Measurements from ENCODE around the gene IL12A. TPM values are rescaled to one million over a fixed set of nuclear protein-coding genes. Genes with fewer than 3 reads are reported as not detected.

IL12A gene
- total and polyA plus RNA-seq, 5 donors from 2014 or later: 0.81 to 5.6 (median 1.9) TPM

GRCh38 chr3:159978918-159979703 is 9.5 kb upstream of the IL12A start:
- Mint-ChIP-seq H3K4me3 (no peak overlapping the region), H3K27ac (no peak overlapping the region), H3K9me3 (peaks cover 0 to 3% (median 0%) of the 10 kb centered on the region in 7 donors), H3K4me1 (no peaks in the 10 kb centered on the region), H3K27me3 (peaks cover 66% of the 10 kb centered on the region), H3K36me3 (no peaks in the 10 kb centered on the region)
- Histone ChIP-seq H3K27ac (ENCODE audit: insufficient read depth, low read length, poor library complexity, severe bottlenecking) (no peak overlapping the region), H3K27me3 (ENCODE audit: control insufficient read depth, insufficient read depth, low read length) (peaks cover 35% of the 10 kb centered on the region), H3K9me3 (ENCODE audit: control insufficient read depth in 2 of 2, low read length in 2 of 2) (no peaks in the 10 kb centered on the region), H3K4me1 (ENCODE audit: control insufficient read depth, insufficient read depth, low read length, poor library complexity, severe bottlenecking) (no peaks in the 10 kb centered on the region), H3K36me3 (ENCODE audit: control insufficient read depth, insufficient read depth, low read length) (no peaks in the 10 kb centered on the region), H3K4me3 (ENCODE audit: low read depth, low read length) (no peak overlapping the region)
- DNase-seq (no peak), ATAC-seq (ENCODE audit: low read depth in 2 of 2) (no peak)

GRCh38 chr3:159982442-159982974 is 6.1 kb upstream of the IL12A start:
- no peak for ATAC-seq (ENCODE audit: low read depth in 2 of 2)

GRCh38 chr3:159987291-159987711 is 1.3 kb upstream of the IL12A start:
- Histone ChIP-seq H3K36me3 (ENCODE audit: control insufficient read depth, insufficient read depth, low read length) (no peaks in the 10 kb centered on the region), H3K27ac (ENCODE audit: insufficient read depth, low read length, poor library complexity, severe bottlenecking) (no peak overlapping the region), H3K4me1 (ENCODE audit: control insufficient read depth, insufficient read depth, low read length, poor library complexity, severe bottlenecking) (peaks cover 7% of the 10 kb centered on the region), H3K27me3 (ENCODE audit: control insufficient read depth, insufficient read depth, low read length) (peaks cover 9% of the 10 kb centered on the region), H3K9me3 (ENCODE audit: control insufficient read depth in 2 of 2, low read length in 2 of 2) (no peaks in the 10 kb centered on the region), H3K4me3 (ENCODE audit: low read depth, low read length) (no peak overlapping the region)
- Mint-ChIP-seq H3K27me3 (peaks cover 5% of the 10 kb centered on the region), H3K4me3 (peak overlapping the region in 3 of 4 donors; percentile 85 to 86 (median 86)), H3K36me3 (no peaks in the 10 kb centered on the region), H3K9me3 (no peaks in the 10 kb centered on the region), H3K4me1 (peaks cover 0 to 36% (median 23%) of the 10 kb centered on the region in 4 donors), H3K27ac (peak overlapping the region in 2 of 3 donors; percentile 63 to 66)
- ATAC-seq (ENCODE audit: low read depth in 2 of 2) (no peak), DNase-seq (no peak)

More at GRCh38 chr3:159982442-159982974, 6.1 kb upstream of the IL12A start:
- no peaks in the 10 kb centered on the region for H3K4me1 ChIP-seq (ENCODE audit: control insufficient read depth, insufficient read depth, low read length, poor library complexity, severe bottlenecking)
- Mint-ChIP-seq H3K9me3 (no peaks in the 10 kb centered on the region), H3K4me3 (no peak overlapping the region), H3K4me1 (peaks cover 0 to 3% (median 2%) of the 10 kb centered on the region in 4 donors), H3K36me3 (no peaks in the 10 kb centered on the region), H3K27me3 (peaks cover 39% of the 10 kb centered on the region), H3K27ac (no peak overlapping the region)
- H3K4me3 ChIP-seq (ENCODE audit: low read depth, low read length): no peak overlapping the region
- no peaks in the 10 kb centered on the region for H3K36me3 ChIP-seq (ENCODE audit: control insufficient read depth, insufficient read depth, low read length)
- H3K27ac ChIP-seq (ENCODE audit: insufficient read depth, low read length, poor library complexity, severe bottlenecking): no peak overlapping the region
- peaks cover 26% of the 10 kb centered on the region for H3K27me3 ChIP-seq (ENCODE audit: control insufficient read depth, insufficient read depth, low read length)
- DNase-seq: no peak
- H3K9me3 ChIP-seq (ENCODE audit: control insufficient read depth in 2 of 2, low read length in 2 of 2): no peaks in the 10 kb centered on the region

DNA sequence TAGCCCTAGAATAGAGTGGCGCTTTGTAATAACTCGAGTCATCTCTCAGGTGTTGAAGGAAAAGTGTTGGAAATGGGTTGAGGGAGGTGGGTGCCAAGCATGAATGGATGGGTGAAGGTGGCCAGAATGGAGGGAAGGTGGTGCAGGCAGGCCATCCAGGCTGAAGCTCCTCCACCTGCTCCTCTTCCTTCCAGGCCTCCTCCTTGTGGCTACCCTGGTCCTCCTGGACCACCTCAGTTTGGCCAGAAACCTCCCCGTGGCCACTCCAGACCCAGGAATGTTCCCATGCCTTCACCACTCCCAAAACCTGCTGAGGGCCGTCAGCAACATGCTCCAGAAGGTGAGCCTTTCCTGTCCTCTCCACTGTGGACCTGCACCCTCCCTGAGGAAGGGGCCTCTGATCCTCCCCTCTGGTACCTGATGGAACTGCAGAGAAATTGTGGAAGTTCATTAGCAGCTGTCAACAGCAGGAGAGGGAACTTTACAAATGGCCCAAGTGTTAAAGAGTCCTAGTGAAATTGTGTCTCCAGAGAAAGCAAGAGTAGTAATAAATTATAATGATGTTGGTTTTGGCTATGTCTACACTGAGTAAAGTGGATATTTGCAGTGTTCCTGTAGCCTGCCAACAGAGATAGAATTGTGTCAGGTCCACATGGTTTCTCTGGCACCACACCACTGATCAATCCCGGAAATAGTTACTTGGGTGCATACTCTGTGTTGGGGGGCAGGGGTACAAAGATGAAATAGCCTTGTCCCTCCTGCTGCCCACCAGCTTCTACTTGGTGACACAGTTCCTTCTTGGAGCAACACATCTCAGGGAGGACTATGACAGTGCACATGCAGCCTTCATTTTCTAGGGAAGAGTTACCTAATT is 1.6 kb downstream of the IL12A start:
- Mint-ChIP-seq H3K27ac (peak overlapping the region in 2 of 3 donors; percentile 7 to 60), H3K27me3 (peaks cover 5% of the 10 kb centered on the region), H3K4me1 (peaks cover 0 to 40% (median 23%) of the 10 kb centered on the region in 4 donors), H3K36me3 (no peaks in the 10 kb centered on the region), H3K4me3 (peak overlapping the region; percentile 85 to 91 (median 86)), H3K9me3 (no peaks in the 10 kb centered on the region)
- H3K4me3 ChIP-seq (ENCODE audit: low read depth, low read length): no peak overlapping the region
- ATAC-seq (ENCODE audit: low read depth in 2 of 2) (no peak), DNase-seq (no peak)
- no peaks in the 10 kb centered on the region for H3K9me3 ChIP-seq (ENCODE audit: control insufficient read depth in 2 of 2, low read length in 2 of 2)
- H3K27ac ChIP-seq (ENCODE audit: insufficient read depth, low read length, poor library complexity, severe bottlenecking): no peak overlapping the region
- H3K4me1 ChIP-seq (ENCODE audit: control insufficient read depth, insufficient read depth, low read length, poor library complexity, severe bottlenecking): peaks cover 7% of the 10 kb centered on the region
- H3K36me3 ChIP-seq (ENCODE audit: control insufficient read depth, insufficient read depth, low read length): peaks cover 4% of the 10 kb centered on the region
- H3K27me3 ChIP-seq (ENCODE audit: control insufficient read depth, insufficient read depth, low read length): no peaks in the 10 kb centered on the region

DNA sequence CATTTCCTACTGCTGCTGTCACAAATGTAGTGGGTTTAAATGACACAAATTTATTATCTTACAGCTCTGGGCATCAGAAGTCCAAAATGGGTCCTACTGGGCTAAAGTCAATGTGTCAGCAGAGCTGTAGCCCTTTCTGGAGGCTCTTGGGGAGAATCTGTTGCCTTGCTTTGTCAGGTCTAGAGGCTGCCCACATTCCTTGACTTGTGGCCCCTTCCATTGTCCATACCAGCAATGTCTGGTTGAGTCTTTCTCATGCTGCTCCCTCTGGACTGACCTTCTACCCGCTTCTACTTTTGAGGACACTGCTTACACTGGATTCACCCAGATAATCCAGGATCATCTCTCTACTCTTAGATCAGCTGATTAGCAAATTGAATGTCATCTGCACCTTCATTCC is 3.0 kb downstream of the IL12A start:
- H3K4me3 Mint-ChIP-seq: peak overlapping the region in 1 of 4 donors; percentile 86
- Histone ChIP-seq H3K27me3 (ENCODE audit: control insufficient read depth, insufficient read depth, low read length) (no peaks in the 10 kb centered on the region), H3K4me3 (ENCODE audit: low read depth, low read length) (no peak overlapping the region), H3K36me3 (ENCODE audit: control insufficient read depth, insufficient read depth, low read length) (peaks cover 4% of the 10 kb centered on the region), H3K9me3 (ENCODE audit: control insufficient read depth in 2 of 2, low read length in 2 of 2) (no peaks in the 10 kb centered on the region), H3K27ac (ENCODE audit: insufficient read depth, low read length, poor library complexity, severe bottlenecking) (no peak overlapping the region), H3K4me1 (ENCODE audit: control insufficient read depth, insufficient read depth, low read length, poor library complexity, severe bottlenecking) (peaks cover 7% of the 10 kb centered on the region)
- H3K4me1 Mint-ChIP-seq: peaks cover 0 to 40% (median 23%) of the 10 kb centered on the region in 4 donors
- no peaks in the 10 kb centered on the region for H3K36me3 Mint-ChIP-seq
- no peaks in the 10 kb centered on the region for H3K9me3 Mint-ChIP-seq
- DNase-seq (no peak), ATAC-seq (ENCODE audit: low read depth in 2 of 2) (no peak)
- H3K27ac Mint-ChIP-seq: no peak overlapping the region
- H3K27me3 Mint-ChIP-seq: peaks cover 5% of the 10 kb centered on the region

GRCh38 chr3:159992589-159992988 is 4.0 kb downstream of the IL12A start:
- peaks cover 7% of the 10 kb centered on the region for H3K4me1 ChIP-seq (ENCODE audit: control insufficient read depth, insufficient read depth, low read length, poor library complexity, severe bottlenecking)
- H3K9me3 ChIP-seq (ENCODE audit: control insufficient read depth in 2 of 2, low read length in 2 of 2): no peaks in the 10 kb centered on the region
- Mint-ChIP-seq H3K27me3 (peaks cover 5% of the 10 kb centered on the region), H3K4me1 (peaks cover 0 to 37% (median 19%) of the 10 kb centered on the region in 4 donors), H3K9me3 (no peaks in the 10 kb centered on the region), H3K4me3 (peak overlapping the region in 1 of 4 donors; percentile 86), H3K27ac (no peak overlapping the region), H3K36me3 (no peaks in the 10 kb centered on the region)
- DNase-seq: no peak
- H3K36me3 ChIP-seq (ENCODE audit: control insufficient read depth, insufficient read depth, low read length): peaks cover 4% of the 10 kb centered on the region
- ATAC-seq (ENCODE audit: low read depth in 2 of 2): no peak
- no peak overlapping the region for H3K4me3 ChIP-seq (ENCODE audit: low read depth, low read length)
- H3K27me3 ChIP-seq (ENCODE audit: control insufficient read depth, insufficient read depth, low read length): no peaks in the 10 kb centered on the region
- H3K27ac ChIP-seq (ENCODE audit: insufficient read depth, low read length, poor library complexity, severe bottlenecking): no peak overlapping the region

- no peaks in the 10 kb centered on the region for H3K27me3 ChIP-seq (ENCODE audit: control insufficient read depth, insufficient read depth, low read length)
- Mint-ChIP-seq H3K4me1 (peaks cover 0 to 28% (median 11%) of the 10 kb centered on the region in 4 donors), H3K9me3 (no peaks in the 10 kb centered on the region), H3K27ac (peak overlapping the region in 1 of 3 donors; percentile 16), H3K4me3 (no peak overlapping the region), H3K36me3 (no peaks in the 10 kb centered on the region), H3K27me3 (no peaks in the 10 kb centered on the region)
- DNase-seq (no peak), ATAC-seq (ENCODE audit: low read depth in 2 of 2) (no peak)
- no peak overlapping the region for H3K27ac ChIP-seq (ENCODE audit: insufficient read depth, low read length, poor library complexity, severe bottlenecking)
- H3K9me3 ChIP-seq (ENCODE audit: control insufficient read depth in 2 of 2, low read length in 2 of 2): no peaks in the 10 kb centered on the region
- no peak overlapping the region for H3K4me3 ChIP-seq (ENCODE audit: low read depth, low read length)
- no peaks in the 10 kb centered on the region for H3K4me1 ChIP-seq (ENCODE audit: control insufficient read depth, insufficient read depth, low read length, poor library complexity, severe bottlenecking)
- peaks cover 4% of the 10 kb centered on the region for H3K36me3 ChIP-seq (ENCODE audit: control insufficient read depth, insufficient read depth, low read length)
Observed at GRCh38 chr3:159994182-159994581, 5.5 kb downstream of the IL12A start.

Measured in CD4-positive, CD25-positive, alpha-beta regulatory T cell (primary cell).